AG09309 (cell line): ENCODE data around the gene SYCP3.

Experiments used
- DNase-seq: peaks from one replicate; pipeline ENCODE4 v3.0.0-alpha.2; 2010; ENCODE audit warnings: low read depth
- H3K4me3 ChIP-seq: 2 replicates; pipeline ENCODE4 v1.5.1; 2011; ENCODE audit warnings: mild to moderate bottlenecking, low read depth, low read length, moderate library complexity; ENCODE audit not compliant: control insufficient read depth
- TF ChIP-seq, protein P1 (sequence below): IDR thresholded peaks from 2 replicates; pipeline ENCODE4 v1.5.1; 2011; ENCODE audit warnings: mild to moderate bottlenecking, low read depth, low read length, inconsistent platforms; ENCODE audit not compliant: insufficient read depth, control insufficient read depth; ENCODE audit errors: missing control alignments

The SYCP3 gene

DNA sequence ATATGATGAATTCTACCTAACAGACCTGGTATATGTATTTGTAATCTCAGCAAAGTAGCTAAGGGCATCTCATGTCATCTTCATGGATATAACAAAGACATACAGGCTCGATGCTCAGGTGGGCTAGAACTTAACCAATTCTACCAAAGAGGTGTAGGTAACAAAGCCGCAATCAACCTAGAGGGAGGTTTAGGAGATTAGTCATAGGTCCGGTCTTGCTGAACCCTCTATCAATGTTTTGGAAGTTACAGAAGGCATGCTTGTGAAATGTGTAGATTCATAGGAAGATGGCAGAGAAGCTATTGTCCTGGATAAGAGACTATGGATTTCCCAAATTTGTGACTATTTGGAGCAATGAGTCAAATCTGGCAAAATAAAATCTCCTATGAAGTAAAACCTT lies 42.6 kb upstream of the SYCP3 start:
- no peak for DNase-seq
- TF ChIP-seq, protein P1, sequence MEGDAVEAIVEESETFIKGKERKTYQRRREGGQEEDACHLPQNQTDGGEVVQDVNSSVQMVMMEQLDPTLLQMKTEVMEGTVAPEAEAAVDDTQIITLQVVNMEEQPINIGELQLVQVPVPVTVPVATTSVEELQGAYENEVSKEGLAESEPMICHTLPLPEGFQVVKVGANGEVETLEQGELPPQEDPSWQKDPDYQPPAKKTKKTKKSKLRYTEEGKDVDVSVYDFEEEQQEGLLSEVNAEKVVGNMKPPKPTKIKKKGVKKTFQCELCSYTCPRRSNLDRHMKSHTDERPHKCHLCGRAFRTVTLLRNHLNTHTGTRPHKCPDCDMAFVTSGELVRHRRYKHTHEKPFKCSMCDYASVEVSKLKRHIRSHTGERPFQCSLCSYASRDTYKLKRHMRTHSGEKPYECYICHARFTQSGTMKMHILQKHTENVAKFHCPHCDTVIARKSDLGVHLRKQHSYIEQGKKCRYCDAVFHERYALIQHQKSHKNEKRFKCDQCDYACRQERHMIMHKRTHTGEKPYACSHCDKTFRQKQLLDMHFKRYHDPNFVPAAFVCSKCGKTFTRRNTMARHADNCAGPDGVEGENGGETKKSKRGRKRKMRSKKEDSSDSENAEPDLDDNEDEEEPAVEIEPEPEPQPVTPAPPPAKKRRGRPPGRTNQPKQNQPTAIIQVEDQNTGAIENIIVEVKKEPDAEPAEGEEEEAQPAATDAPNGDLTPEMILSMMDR, result no peak
- no peak overlapping the region for H3K4me3 ChIP-seq

DNA sequence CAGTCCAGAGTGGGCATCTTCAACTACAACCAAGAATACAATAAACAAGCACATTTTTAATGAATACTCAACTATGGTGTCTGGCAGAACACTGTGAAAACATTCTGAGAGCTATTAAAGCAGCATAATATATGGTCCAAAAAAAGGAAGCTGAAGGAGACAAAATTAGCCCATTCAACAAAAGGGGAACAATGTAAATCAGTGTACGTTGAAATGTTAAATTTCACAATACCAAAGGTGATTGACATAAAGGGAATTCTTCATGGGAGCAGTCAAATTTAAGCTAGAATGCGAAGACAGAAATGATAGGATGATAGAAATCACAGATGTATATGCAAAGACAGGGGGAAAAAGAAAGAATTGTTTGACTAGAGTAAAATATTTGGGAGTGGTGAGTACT lies 41.3 kb upstream of the SYCP3 start:
- TF ChIP-seq, protein P1, result no peak
- no peak overlapping the region for H3K4me3 ChIP-seq
- no peak for DNase-seq

DNA sequence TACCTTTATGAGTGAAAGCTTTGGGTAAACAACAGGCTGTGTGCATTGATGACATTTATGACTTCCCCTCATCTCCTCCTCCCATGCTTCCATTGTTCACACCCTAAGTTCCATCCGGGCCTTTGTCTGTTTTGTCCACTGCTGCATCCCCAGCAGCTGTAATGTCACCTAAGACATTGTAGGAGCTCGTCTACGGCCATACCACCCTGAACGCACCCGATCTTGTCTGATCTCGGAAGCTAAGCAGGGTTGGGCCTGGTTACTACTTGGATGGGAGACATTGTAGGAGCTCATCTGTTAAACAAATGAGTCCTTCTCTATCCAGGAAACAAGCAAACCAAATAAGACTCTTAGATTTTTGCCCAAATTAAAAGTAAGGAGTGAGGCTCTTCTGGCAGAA lies 40.4 kb upstream of the SYCP3 start:
- H3K4me3 ChIP-seq, result no peak overlapping the region
- TF ChIP-seq, protein P1, result no peak
- no peak for DNase-seq

DNA sequence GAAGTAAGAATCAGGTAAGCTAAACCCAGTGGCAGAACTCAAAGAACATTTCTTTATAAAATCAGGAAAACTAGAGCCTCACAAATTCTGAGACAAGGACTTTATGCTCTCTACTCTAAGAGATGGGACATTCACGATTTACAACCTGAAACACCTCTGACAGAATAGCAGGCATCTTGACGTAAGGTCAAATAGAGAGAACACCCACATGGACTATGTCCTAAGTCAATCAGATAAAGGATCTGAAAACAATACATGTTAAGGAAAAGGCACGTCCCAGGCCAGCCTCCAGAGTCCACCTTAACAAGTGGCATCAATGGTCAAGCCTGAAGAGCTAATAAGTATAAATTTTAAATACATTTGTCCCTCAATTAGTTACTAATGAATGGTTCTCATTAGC lies 39.9 kb upstream of the SYCP3 start:
- TF ChIP-seq, protein P1, result no peak
- no peak overlapping the region for H3K4me3 ChIP-seq
- no peak for DNase-seq

DNA sequence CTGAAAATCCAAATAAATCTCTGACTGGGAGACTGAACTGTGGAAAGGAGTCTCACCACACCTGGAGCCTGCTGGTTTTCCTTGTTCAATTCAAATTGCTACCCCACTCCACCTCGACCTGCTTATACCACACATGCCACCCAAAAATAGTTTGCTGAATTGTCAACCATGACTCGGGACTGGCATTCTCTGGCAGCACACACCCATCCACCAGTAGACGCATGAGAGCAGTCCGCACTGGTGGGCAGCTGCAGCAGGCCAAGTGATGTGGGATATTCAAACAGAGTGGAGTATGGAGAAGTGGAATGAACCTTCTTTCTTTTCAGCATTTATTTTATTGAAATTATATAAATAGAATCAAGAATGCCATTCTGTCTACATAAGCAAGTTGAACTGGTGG lies 38.7 kb upstream of the SYCP3 start:
- no peak overlapping the region for H3K4me3 ChIP-seq
- no peak for DNase-seq
- TF ChIP-seq, protein P1, result no peak

DNA sequence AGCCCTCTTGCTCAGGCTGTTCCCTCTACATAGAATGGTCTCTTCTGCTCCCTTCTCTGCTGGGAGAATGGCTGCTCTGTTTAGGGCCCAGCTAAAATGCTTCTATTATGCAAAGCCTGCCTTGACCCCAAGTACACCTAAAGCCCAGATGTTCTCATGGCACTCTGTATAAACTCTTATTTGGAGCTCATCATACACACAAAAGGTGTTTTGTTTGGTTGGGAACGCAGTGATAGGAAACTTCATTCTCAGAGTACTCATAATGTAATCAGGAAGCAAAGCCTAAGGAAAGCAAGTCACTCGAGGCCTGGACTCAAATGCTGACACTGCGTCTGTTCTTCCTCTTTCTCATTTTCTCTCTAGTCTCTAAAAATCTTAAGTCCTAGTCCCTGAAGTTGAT lies 38.2 kb upstream of the SYCP3 start:
- no peak for DNase-seq
- TF ChIP-seq, protein P1, result no peak
- H3K4me3 ChIP-seq, result no peak overlapping the region

DNA sequence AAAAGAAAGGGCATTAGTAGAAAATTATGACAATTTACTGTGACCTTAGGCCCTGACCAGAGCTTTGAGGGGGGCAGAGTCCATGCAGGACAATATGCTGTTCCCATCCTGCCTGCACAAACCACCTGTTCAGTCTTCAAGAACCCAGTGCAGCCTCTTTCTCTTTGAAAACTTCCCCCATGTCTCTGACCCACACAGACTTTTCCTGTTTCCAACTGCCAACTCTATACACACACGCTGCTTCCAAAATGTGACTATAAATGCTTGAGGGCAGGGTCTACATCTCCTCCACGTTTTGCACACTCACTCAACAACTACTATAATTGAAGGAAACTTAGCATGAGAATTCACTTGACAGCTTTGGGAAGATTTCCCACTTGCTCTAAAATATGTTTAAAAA lies 36.6 kb upstream of the SYCP3 start:
- no peak for DNase-seq
- H3K4me3 ChIP-seq, result no peak overlapping the region
- TF ChIP-seq, protein P1, result no peak
